SK-N-SH treated with all-trans-retinoic acid at 6 μM for 48 hours (cell line): ENCODE results near the gene EPS8.
A peak's percentile ranks its signal among the peaks of the same experiment; 100 is the strongest.

Experiments
- ATAC-seq: fragments of 200-7000 bp; cut with Tn5 transposase; 3 replicates; pipeline ENCODE4 v1.9.1; 2020; ENCODE audit warnings: mild to moderate bottlenecking, moderate library complexity
- ARNTL ChIP-seq: fragments of 450-650 bp; formaldehyde crosslinking; IDR thresholded peaks from 2 replicates; pipeline ENCODE4 v1.5.0; 2020; ENCODE audit warnings: low read depth, mild to moderate bottlenecking, moderate library complexity, borderline replicate concordance
- BACH2 ChIP-seq: fragments of 250-450 bp; sonication (Bioruptor Pico); IDR thresholded peaks from 2 replicates; pipeline ENCODE4 v1.9.0; 2021; ENCODE audit warnings: mild to moderate bottlenecking, borderline replicate concordance
- CSDC2 ChIP-seq: fragments of 250-450 bp; sonication (Bioruptor Pico); IDR thresholded peaks from 2 replicates; pipeline ENCODE4 v1.5.0; 2020; ENCODE audit warnings: mild to moderate bottlenecking, moderate library complexity
- ESRRG ChIP-seq: fragments of 250-450 bp; sonication (Bioruptor Pico); IDR thresholded peaks from 2 replicates; pipeline ENCODE4 v1.6.1; 2021; ENCODE audit warnings: mild to moderate bottlenecking
- GLIS3 ChIP-seq: fragments of 250-450 bp; sonication (Bioruptor Pico); IDR thresholded peaks from 2 replicates; pipeline ENCODE4 v1.5.0; 2020; ENCODE audit warnings: mild to moderate bottlenecking, moderate library complexity
- ISL1 ChIP-seq: fragments of 250-450 bp; sonication (Bioruptor Pico); IDR thresholded peaks from 2 replicates; pipeline ENCODE4 v2.1.2; 2022; ENCODE audit warnings: mild to moderate bottlenecking, moderate library complexity
- OSR1 ChIP-seq: fragments of 250-450 bp; sonication (Bioruptor Pico); IDR thresholded peaks from 2 replicates; pipeline ENCODE4 v1.8.0; 2022; ENCODE audit warnings: moderate library complexity, mild to moderate bottlenecking, inconsistent platforms
- PPARA ChIP-seq: fragments of 250-450 bp; sonication (Bioruptor Pico); IDR thresholded peaks from 2 replicates; pipeline ENCODE4 v1.5.0; 2020; ENCODE audit warnings: mild to moderate bottlenecking, borderline replicate concordance
- RARB ChIP-seq: fragments of 250-450 bp; sonication (Bioruptor Pico); IDR thresholded peaks from 2 replicates; pipeline ENCODE4 v1.8.0; 2021; ENCODE audit warnings: mild to moderate bottlenecking, moderate library complexity
- SNAI2 ChIP-seq: fragments of 250-450 bp; sonication (Bioruptor Pico); IDR thresholded peaks from 2 replicates; pipeline ENCODE4 v1.5.0; 2020; ENCODE audit warnings: mild to moderate bottlenecking, moderate library complexity
- TCF4 ChIP-seq: fragments of 250-450 bp; sonication (Bioruptor Pico); IDR thresholded peaks from 2 replicates; pipeline ENCODE4 v1.8.0; 2021; ENCODE audit warnings: mild to moderate bottlenecking, moderate library complexity, borderline replicate concordance
- TOX ChIP-seq: fragments of 250-450 bp; sonication (Bioruptor Pico); IDR thresholded peaks from 2 replicates; pipeline ENCODE4 v1.8.0; 2021; ENCODE audit warnings: mild to moderate bottlenecking, moderate library complexity, borderline replicate concordance
- ZC3H10 ChIP-seq: fragments of 250-450 bp; sonication (Bioruptor Pico); IDR thresholded peaks from 2 replicates; pipeline ENCODE4 v1.5.1; 2021; ENCODE audit warnings: mild to moderate bottlenecking, moderate library complexity
- ZFP3 ChIP-seq: fragments of 250-450 bp; sonication (Bioruptor Pico); IDR thresholded peaks from 2 replicates; pipeline ENCODE4 v1.5.0; 2020; ENCODE audit warnings: mild to moderate bottlenecking, moderate library complexity
- ZFP30 ChIP-seq: fragments of 450-650 bp; formaldehyde crosslinking; IDR thresholded peaks from 2 replicates; pipeline ENCODE4 v1.5.0; 2022; ENCODE audit warnings: mild to moderate bottlenecking, moderate library complexity
- ZNF565 ChIP-seq: fragments of 450-650 bp; formaldehyde crosslinking; conservative IDR thresholded peaks from 2 replicates; pipeline ENCODE4 v1.5.0; 2020; ENCODE audit warnings: low read depth, mild to moderate bottlenecking, moderate library complexity
- ZNF70 ChIP-seq: fragments of 450-650 bp; formaldehyde crosslinking; IDR thresholded peaks from 2 replicates; pipeline ENCODE4 v1.5.0; 2020; ENCODE audit warnings: mild to moderate bottlenecking, moderate library complexity
- ZNF8 ChIP-seq: fragments of 450-650 bp; formaldehyde crosslinking; IDR thresholded peaks from 2 replicates; pipeline ENCODE4 v1.5.0; 2020; ENCODE audit warnings: mild to moderate bottlenecking, moderate library complexity
- TF ChIP-seq, protein P1 (sequence below): fragments of 250-450 bp; sonication (Bioruptor Pico); IDR thresholded peaks from 2 replicates; pipeline ENCODE4 v1.5.1; 2020; ENCODE audit warnings: low read depth, mild to moderate bottlenecking, moderate library complexity
- TF ChIP-seq, protein P2 (sequence below): fragments of 250-450 bp; sonication (Bioruptor Pico); IDR thresholded peaks from 2 replicates; pipeline ENCODE4 v1.8.0; 2021; ENCODE audit warnings: low read depth, mild to moderate bottlenecking, moderate library complexity, borderline replicate concordance
- TF ChIP-seq, protein P3 (sequence below): fragments of 250-450 bp; sonication (Bioruptor Pico); IDR thresholded peaks from 2 replicates; pipeline ENCODE4 v1.5.0; 2020; ENCODE audit warnings: mild to moderate bottlenecking, moderate library complexity
- TF ChIP-seq, protein P4 (sequence below): fragments of 250-450 bp; sonication (Bioruptor Pico); IDR thresholded peaks from 2 replicates; pipeline ENCODE4 v1.8.0; 2020; ENCODE audit warnings: mild to moderate bottlenecking, moderate library complexity, borderline replicate concordance

The EPS8 gene

DNA sequence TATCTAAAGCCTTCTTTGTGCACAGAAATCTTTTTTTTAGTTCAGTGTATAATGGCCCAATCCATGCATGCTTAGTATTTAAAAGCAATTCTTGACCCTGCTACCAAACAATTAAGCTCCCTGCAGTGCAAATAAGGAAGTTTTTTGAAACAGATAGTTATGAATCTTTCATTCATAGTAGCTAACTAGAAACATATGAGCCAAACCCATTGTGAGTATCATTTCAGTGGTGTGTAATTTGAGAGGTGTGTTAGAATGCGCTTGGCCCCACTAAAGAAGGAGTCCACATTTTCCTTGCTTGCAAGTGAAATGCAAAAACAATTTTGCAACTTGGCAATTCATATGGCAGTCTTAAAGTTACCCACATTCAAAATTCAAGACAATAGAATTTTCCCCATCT lies 14.4 kb downstream of the EPS8 start:
- ATAC-seq, result peak; percentile 91

DNA sequence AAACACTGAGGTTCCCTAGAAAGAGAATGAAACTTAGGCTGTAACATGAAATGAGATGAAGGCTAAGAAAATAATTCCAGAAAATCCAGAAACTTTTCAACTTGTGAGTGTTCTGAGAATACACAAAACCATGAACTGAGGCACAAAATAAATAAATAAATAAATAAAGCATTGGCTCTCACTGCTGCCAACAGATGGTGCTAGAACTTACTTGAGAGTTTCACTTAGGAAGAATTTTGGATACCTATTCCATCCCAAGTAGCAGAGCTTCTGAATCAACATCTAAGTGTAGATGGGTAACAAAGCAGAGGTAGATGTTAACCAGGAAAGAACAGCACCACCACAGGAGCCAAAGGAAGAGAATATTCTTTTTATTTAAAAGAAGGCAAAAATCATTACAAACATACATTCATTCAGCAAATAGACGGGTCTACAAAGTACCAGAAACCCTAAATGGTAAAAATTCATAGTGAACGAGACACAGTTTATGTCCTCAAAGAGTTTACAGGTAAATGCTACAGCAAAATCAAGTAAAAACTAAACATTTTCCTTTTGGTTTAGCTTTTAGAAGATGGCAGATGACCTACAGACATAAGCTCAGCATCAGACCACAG lies 16.7 kb downstream of the EPS8 start:
- TF ChIP-seq, protein P1, sequence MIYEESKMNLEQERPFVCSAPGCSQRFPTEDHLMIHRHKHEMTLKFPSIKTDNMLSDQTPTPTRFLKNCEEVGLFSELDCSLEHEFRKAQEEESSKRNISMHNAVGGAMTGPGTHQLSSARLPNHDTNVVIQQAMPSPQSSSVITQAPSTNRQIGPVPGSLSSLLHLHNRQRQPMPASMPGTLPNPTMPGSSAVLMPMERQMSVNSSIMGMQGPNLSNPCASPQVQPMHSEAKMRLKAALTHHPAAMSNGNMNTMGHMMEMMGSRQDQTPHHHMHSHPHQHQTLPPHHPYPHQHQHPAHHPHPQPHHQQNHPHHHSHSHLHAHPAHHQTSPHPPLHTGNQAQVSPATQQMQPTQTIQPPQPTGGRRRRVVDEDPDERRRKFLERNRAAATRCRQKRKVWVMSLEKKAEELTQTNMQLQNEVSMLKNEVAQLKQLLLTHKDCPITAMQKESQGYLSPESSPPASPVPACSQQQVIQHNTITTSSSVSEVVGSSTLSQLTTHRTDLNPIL (CRISPR knock-in tag), result no peak
- TF ChIP-seq ZC3H10 (CRISPR knock-in tag), result no peak
- TF ChIP-seq SNAI2, result no peak
- TF ChIP-seq ZNF565 (CRISPR knock-in tag), result no peak
- ATAC-seq, result peak; percentile 55; the same call in 2 of the 3 replicates

More for the DNA sequence above, 14.4 kb downstream of the EPS8 start:
- TF ChIP-seq ZNF8 (CRISPR knock-in tag) (no peak), ZC3H10 (CRISPR knock-in tag) (no peak), TCF4 (CRISPR knock-in tag) (no peak), BACH2 (CRISPR knock-in tag) (no peak), CSDC2 (CRISPR knock-in tag) (no peak), ARNTL (no peak), TOX (CRISPR knock-in tag) (no peak), OSR1 (no peak), GLIS3 (CRISPR knock-in tag) (no peak), ISL1 (CRISPR knock-in tag) (no peak), ZFP30 (CRISPR knock-in tag) (no peak), ESRRG (CRISPR knock-in tag) (no peak), RARB (CRISPR knock-in tag) (no peak)
- TF ChIP-seq, protein P2, sequence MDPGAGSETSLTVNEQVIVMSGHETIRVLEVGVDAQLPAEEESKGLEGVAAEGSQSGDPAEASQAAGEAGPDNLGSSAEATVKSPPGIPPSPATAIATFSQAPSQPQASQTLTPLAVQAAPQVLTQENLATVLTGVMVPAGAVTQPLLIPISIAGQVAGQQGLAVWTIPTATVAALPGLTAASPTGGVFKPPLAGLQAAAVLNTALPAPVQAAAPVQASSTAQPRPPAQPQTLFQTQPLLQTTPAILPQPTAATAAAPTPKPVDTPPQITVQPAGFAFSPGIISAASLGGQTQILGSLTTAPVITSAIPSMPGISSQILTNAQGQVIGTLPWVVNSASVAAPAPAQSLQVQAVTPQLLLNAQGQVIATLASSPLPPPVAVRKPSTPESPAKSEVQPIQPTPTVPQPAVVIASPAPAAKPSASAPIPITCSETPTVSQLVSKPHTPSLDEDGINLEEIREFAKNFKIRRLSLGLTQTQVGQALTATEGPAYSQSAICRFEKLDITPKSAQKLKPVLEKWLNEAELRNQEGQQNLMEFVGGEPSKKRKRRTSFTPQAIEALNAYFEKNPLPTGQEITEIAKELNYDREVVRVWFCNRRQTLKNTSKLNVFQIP (CRISPR knock-in tag), result no peak

DNA sequence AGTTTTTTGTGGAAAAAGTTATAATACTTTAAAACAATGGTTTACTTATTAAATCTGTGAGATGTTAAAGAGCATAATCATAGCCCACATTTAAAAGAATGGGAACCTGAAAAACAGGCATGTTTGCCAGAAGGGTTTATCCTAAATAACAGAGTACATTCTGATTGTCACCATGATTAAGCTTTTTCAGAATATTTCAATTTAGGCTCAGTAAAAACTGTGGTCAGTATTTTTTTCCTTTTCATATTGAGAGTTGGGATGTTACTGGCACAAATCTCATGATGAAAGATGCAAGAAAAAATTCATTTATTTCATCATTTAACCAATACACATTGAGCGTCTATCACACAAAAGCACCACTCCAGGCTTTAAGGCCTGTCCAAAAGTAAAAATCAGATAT lies 18.6 kb downstream of the EPS8 start:
- TF ChIP-seq ISL1 (CRISPR knock-in tag) (no peak), TCF4 (CRISPR knock-in tag) (no peak), ZC3H10 (CRISPR knock-in tag) (no peak), ZFP30 (CRISPR knock-in tag) (no peak), GLIS3 (CRISPR knock-in tag) (no peak), BACH2 (CRISPR knock-in tag) (no peak), ARNTL (no peak), RARB (CRISPR knock-in tag) (no peak), SNAI2 (no peak), PPARA (CRISPR knock-in tag) (no peak), TOX (CRISPR knock-in tag) (no peak), ZNF8 (CRISPR knock-in tag) (no peak)
- TF ChIP-seq, protein P2 (CRISPR knock-in tag), result no peak
- TF ChIP-seq, protein P3, sequence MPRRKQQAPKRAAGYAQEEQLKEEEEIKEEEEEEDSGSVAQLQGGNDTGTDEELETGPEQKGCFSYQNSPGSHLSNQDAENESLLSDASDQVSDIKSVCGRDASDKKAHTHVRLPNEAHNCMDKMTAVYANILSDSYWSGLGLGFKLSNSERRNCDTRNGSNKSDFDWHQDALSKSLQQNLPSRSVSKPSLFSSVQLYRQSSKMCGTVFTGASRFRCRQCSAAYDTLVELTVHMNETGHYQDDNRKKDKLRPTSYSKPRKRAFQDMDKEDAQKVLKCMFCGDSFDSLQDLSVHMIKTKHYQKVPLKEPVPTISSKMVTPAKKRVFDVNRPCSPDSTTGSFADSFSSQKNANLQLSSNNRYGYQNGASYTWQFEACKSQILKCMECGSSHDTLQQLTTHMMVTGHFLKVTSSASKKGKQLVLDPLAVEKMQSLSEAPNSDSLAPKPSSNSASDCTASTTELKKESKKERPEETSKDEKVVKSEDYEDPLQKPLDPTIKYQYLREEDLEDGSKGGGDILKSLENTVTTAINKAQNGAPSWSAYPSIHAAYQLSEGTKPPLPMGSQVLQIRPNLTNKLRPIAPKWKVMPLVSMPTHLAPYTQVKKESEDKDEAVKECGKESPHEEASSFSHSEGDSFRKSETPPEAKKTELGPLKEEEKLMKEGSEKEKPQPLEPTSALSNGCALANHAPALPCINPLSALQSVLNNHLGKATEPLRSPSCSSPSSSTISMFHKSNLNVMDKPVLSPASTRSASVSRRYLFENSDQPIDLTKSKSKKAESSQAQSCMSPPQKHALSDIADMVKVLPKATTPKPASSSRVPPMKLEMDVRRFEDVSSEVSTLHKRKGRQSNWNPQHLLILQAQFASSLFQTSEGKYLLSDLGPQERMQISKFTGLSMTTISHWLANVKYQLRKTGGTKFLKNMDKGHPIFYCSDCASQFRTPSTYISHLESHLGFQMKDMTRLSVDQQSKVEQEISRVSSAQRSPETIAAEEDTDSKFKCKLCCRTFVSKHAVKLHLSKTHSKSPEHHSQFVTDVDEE (CRISPR knock-in tag), result no peak
- ATAC-seq, result no peak

DNA sequence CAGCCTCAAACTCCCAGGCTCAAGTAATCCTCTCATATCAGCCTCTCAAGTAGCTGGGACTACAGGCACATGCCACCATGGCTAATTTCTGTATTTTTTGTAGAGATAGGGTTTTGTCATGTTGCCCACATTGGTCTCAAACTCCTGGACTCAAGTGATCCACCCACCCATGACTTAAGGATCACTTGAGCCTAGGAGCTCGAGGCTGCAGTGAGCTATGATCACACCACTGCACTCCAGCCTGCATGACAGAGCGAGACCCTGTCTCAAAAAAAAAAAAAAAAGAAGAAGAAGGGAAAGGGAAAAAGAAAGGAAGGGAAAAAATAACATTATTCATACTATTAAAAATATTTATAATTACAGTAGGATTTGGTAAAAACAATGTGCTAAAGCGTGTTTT lies 19.2 kb downstream of the EPS8 start:
- ATAC-seq, result no peak
- TF ChIP-seq GLIS3 (CRISPR knock-in tag) (no peak), ARNTL (no peak), ZNF565 (CRISPR knock-in tag) (no peak), ESRRG (CRISPR knock-in tag) (no peak), ZNF70 (CRISPR knock-in tag) (no peak), OSR1 (no peak), ZFP30 (CRISPR knock-in tag) (no peak), RARB (CRISPR knock-in tag) (no peak), ZFP3 (no peak), ISL1 (CRISPR knock-in tag) (no peak), TOX (CRISPR knock-in tag) (no peak)
- TF ChIP-seq, protein P2 (CRISPR knock-in tag), result no peak
- TF ChIP-seq, protein P4, sequence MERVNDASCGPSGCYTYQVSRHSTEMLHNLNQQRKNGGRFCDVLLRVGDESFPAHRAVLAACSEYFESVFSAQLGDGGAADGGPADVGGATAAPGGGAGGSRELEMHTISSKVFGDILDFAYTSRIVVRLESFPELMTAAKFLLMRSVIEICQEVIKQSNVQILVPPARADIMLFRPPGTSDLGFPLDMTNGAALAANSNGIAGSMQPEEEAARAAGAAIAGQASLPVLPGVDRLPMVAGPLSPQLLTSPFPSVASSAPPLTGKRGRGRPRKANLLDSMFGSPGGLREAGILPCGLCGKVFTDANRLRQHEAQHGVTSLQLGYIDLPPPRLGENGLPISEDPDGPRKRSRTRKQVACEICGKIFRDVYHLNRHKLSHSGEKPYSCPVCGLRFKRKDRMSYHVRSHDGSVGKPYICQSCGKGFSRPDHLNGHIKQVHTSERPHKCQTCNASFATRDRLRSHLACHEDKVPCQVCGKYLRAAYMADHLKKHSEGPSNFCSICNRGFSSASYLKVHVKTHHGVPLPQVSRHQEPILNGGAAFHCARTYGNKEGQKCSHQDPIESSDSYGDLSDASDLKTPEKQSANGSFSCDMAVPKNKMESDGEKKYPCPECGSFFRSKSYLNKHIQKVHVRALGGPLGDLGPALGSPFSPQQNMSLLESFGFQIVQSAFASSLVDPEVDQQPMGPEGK (CRISPR knock-in tag), result no peak
- TF ChIP-seq, protein P1 (CRISPR knock-in tag), result no peak
